Muscle layer of duodenum (tissue), 2 donors: ENCODE results near the gene GNA12.
"Not testable (repeated sequence)": the region's sequence is repeated elsewhere in the genome, so short reads cannot be mapped to it uniquely, and the experiment has no call there.

ENCODE experiments used
- H3K27ac ChIP-seq: one replicate; pipeline ENCODE4 v1.7.0; 2013; ENCODE audit warnings: mild to moderate bottlenecking, low read length
- H3K27me3 ChIP-seq: one replicate; pipeline ENCODE4 v1.7.0; 2013; ENCODE audit warnings: low read depth, mild to moderate bottlenecking, control low read depth, low read length
- H3K36me3 ChIP-seq, 2 donors: one replicate each; pipeline ENCODE4 v1.7.0; 2013; ENCODE audit warnings: low read length in 2 of 2, control low read depth in 1 of 2, mild to moderate bottlenecking in 1 of 2; ENCODE audit not compliant: insufficient read depth in 2 of 2, control insufficient read depth in 1 of 2
- H3K4me1 ChIP-seq, 2 donors: one replicate each; pipeline ENCODE4 v1.7.0; 2013; ENCODE audit warnings: low read length in 2 of 2, mild to moderate bottlenecking in 2 of 2, control low read depth in 1 of 2, moderate library complexity in 1 of 2; ENCODE audit not compliant: insufficient read depth in 2 of 2, control insufficient read depth in 1 of 2
- H3K4me3 ChIP-seq, 2 donors: one replicate each; pipeline ENCODE4 v1.7.0; 2013; ENCODE audit warnings: low read length in 2 of 2, low read depth in 1 of 2, mild to moderate bottlenecking in 1 of 2
- H3K9me3 ChIP-seq, 2 donors: one replicate each; pipeline ENCODE4 v1.7.0; 2013; ENCODE audit warnings: low read length in 2 of 2, control low read depth in 1 of 2, mild to moderate bottlenecking in 1 of 2; ENCODE audit not compliant: control insufficient read depth in 1 of 2
- donor health status: healthy.

GNA12 gene

GRCh38 chr7:2726316-2727018, 117.6 kb downstream of the GNA12 start:
- Histone ChIP-seq H3K36me3 (peaks cover 17 to 19% of the 10 kb centered on the region in 2 donors), H3K4me1 (peaks cover 8 to 10% of the 10 kb centered on the region in 2 donors), H3K27ac (no peak overlapping the region), H3K9me3 (no peaks in the 10 kb centered on the region), H3K4me3 (no peak overlapping the region), H3K27me3 (no peaks in the 10 kb centered on the region)

- Histone ChIP-seq H3K9me3 (no peaks in the 10 kb centered on the region), H3K4me1 (peaks cover 6 to 8% of the 10 kb centered on the region in 2 donors), H3K27ac (no peak overlapping the region), H3K36me3 (peaks cover 11 to 15% of the 10 kb centered on the region in 2 donors), H3K27me3 (no peaks in the 10 kb centered on the region), H3K4me3 (no peak overlapping the region)
Measured at GRCh38 chr7:2725178-2726105, 118.7 kb downstream of the GNA12 start.

- Histone ChIP-seq H3K27me3 (no peaks in the 10 kb centered on the region), H3K36me3 (peaks cover 11 to 15% of the 10 kb centered on the region in 2 donors), H3K9me3 (no peaks in the 10 kb centered on the region), H3K4me1 (peaks cover 3 to 6% of the 10 kb centered on the region in 2 donors), H3K4me3 (no peak overlapping the region), H3K27ac (no peak overlapping the region)
Measured at GRCh38 chr7:2724453-2725177, 119.5 kb downstream of the GNA12 start.

GRCh38 chr7:2724036-2724435, 120.1 kb downstream of the GNA12 start:
- H3K4me3 ChIP-seq, H3K9me3 ChIP-seq, H3K27me3 ChIP-seq, H3K27ac ChIP-seq, H3K4me1 ChIP-seq: not testable (repeated sequence)
- H3K36me3 ChIP-seq, result peaks cover 11 to 15% of the 10 kb centered on the region in 2 donors

- no peaks in the 10 kb centered on the region for H3K27me3 ChIP-seq
- H3K9me3 ChIP-seq, result no peaks in the 10 kb centered on the region
- H3K36me3 ChIP-seq, result peaks cover 11 to 15% of the 10 kb centered on the region in 2 donors
- no peak overlapping the region for H3K4me3 ChIP-seq
- peaks cover 0 to under 1% of the 10 kb centered on the region in 2 donors for H3K4me1 ChIP-seq
- no peak overlapping the region for H3K27ac ChIP-seq
Measured at GRCh38 chr7:2723138-2723850, 120.8 kb downstream of the GNA12 start.

GRCh38 chr7:2722591-2722990, 121.5 kb downstream of the GNA12 start:
- no peak overlapping the region for H3K27ac ChIP-seq
- H3K4me3 ChIP-seq, result no peak overlapping the region
- no peaks in the 10 kb centered on the region for H3K27me3 ChIP-seq
- no peaks in the 10 kb centered on the region for H3K9me3 ChIP-seq
- H3K36me3 ChIP-seq, result peaks cover 11 to 15% of the 10 kb centered on the region in 2 donors
- peaks cover 0 to 6% of the 10 kb centered on the region in 2 donors for H3K4me1 ChIP-seq

- peaks cover 10 to 14% of the 10 kb centered on the region in 2 donors for H3K36me3 ChIP-seq
- no peaks in the 10 kb centered on the region for H3K27me3 ChIP-seq
- H3K4me3 ChIP-seq, result no peak overlapping the region
- H3K9me3 ChIP-seq, result no peaks in the 10 kb centered on the region
- no peak overlapping the region for H3K27ac ChIP-seq
- H3K4me1 ChIP-seq, result peaks cover 0 to 10% of the 10 kb centered on the region in 2 donors
Measured at GRCh38 chr7:2721842-2722241, 122.3 kb downstream of the GNA12 start.

- Histone ChIP-seq H3K4me1 (peaks cover 6 to 22% of the 10 kb centered on the region in 2 donors), H3K9me3 (no peaks in the 10 kb centered on the region), H3K36me3 (peaks cover 0 to 9% of the 10 kb centered on the region in 2 donors), H3K27me3 (no peaks in the 10 kb centered on the region), H3K4me3 (no peak overlapping the region), H3K27ac (no peak overlapping the region)
Measured at GRCh38 chr7:2720024-2720423, 124.1 kb downstream of the GNA12 start.

GRCh38 chr7:2719007-2719406, 125.1 kb downstream of the GNA12 start:
- Histone ChIP-seq H3K36me3 (peaks cover 0 to 12% of the 10 kb centered on the region in 2 donors), H3K9me3 (no peaks in the 10 kb centered on the region), H3K4me3 (no peak overlapping the region), H3K27ac (no peak overlapping the region), H3K4me1 (peaks cover 6 to 22% of the 10 kb centered on the region in 2 donors), H3K27me3 (no peaks in the 10 kb centered on the region)

- Histone ChIP-seq H3K27ac (no peak overlapping the region), H3K4me3 (no peak overlapping the region), H3K36me3 (peaks cover 0 to 12% of the 10 kb centered on the region in 2 donors), H3K9me3 (no peaks in the 10 kb centered on the region), H3K27me3 (no peaks in the 10 kb centered on the region), H3K4me1 (peaks cover 6 to 22% of the 10 kb centered on the region in 2 donors)
Measured at GRCh38 chr7:2718296-2718965, 125.7 kb downstream of the GNA12 start.
